CD4-positive, CD25-positive, alpha-beta regulatory T cell (primary cell): ENCODE measurements around the gene TRA2B. TPM values are rescaled to one million over a fixed set of nuclear protein-coding genes. Genes with fewer than 3 reads are reported as not detected.

Source experiments
- ATAC-seq, 2 donors: fragments of 150-1000 bp; cut with Tn5 transposase; one replicate each; pipeline ENCODE4 v1.10.0; 2021; ENCODE audit warnings: low read depth in 2 of 2, moderate number of reproducible peaks in 2 of 2, moderate library complexity in 1 of 2
- DNase-seq, 3 donors: peaks; one replicate each; pipeline versions ENCODE4 v3.0.0 to v3.0.0-alpha.2; 2012 to 2022; ENCODE audit warnings: mixed read lengths in 1 of 3
- H3K27ac ChIP-seq: one replicate; pipeline ENCODE4 v1.7.0; 2013; ENCODE audit warnings: mild to moderate bottlenecking, low read length; ENCODE audit not compliant: insufficient read depth, poor library complexity, severe bottlenecking
- H3K27me3 ChIP-seq: one replicate; pipeline ENCODE4 v1.7.0; 2013; ENCODE audit warnings: low read length; ENCODE audit not compliant: control insufficient read depth, insufficient read depth
- H3K36me3 ChIP-seq: one replicate; pipeline ENCODE4 v1.7.0; 2013; ENCODE audit warnings: mild to moderate bottlenecking, low read length, moderate library complexity; ENCODE audit not compliant: control insufficient read depth, insufficient read depth
- H3K4me1 ChIP-seq: 2 replicates; pipeline ENCODE4 v1.7.0; 2013; ENCODE audit warnings: mild to moderate bottlenecking, low read length; ENCODE audit not compliant: insufficient read depth, control insufficient read depth, poor library complexity, severe bottlenecking
- H3K4me3 ChIP-seq: one replicate; pipeline ENCODE4 v1.7.0; 2013; ENCODE audit warnings: low read depth, mild to moderate bottlenecking, low read length, moderate library complexity
- H3K9me3 ChIP-seq, 2 experiments: 1 replicate in 1 of 2; 2 replicates in 1 of 2; pipeline ENCODE4 v1.7.0; 2013; ENCODE audit warnings: low read length in 2 of 2, mild to moderate bottlenecking in 1 of 2, moderate library complexity in 1 of 2; ENCODE audit not compliant: control insufficient read depth in 2 of 2
- H3K27ac Mint-ChIP-seq, 3 donors: one replicate each; pipeline ENCODE4 v1.8.0; 2020 to 2022; ENCODE audit warnings: mild to moderate bottlenecking in 3 of 3, mixed read lengths in 3 of 3, moderate library complexity in 2 of 3
- H3K27me3 Mint-ChIP-seq: one replicate; pipeline ENCODE4 v1.8.0; 2022; ENCODE audit warnings: mild to moderate bottlenecking, mixed read lengths
- H3K36me3 Mint-ChIP-seq: one replicate; pipeline ENCODE4 v1.8.0; 2020; ENCODE audit warnings: mixed read lengths
- H3K4me1 Mint-ChIP-seq, 4 donors: one replicate each; pipeline ENCODE4 v1.8.0; 2020 to 2022; ENCODE audit warnings: mixed read lengths in 4 of 4, mild to moderate bottlenecking in 1 of 4
- H3K4me3 Mint-ChIP-seq, 4 donors: one replicate each; pipeline ENCODE4 v1.8.0; 2020 to 2022; ENCODE audit warnings: mild to moderate bottlenecking in 4 of 4, mixed read lengths in 4 of 4, moderate library complexity in 3 of 4
- H3K9me3 Mint-ChIP-seq, 7 donors: one replicate each; pipeline ENCODE4 v1.8.0; 2020 to 2022; ENCODE audit warnings: mixed read lengths in 7 of 7, mild to moderate bottlenecking in 3 of 7, moderate library complexity in 2 of 7
- polyA plus RNA-seq, 4 donors: library from polyadenylated mRNA; unstranded; fragments of 300-500 nt; fragmentation: Illumina TruSeq; gene quantifications; one replicate each; pipeline ENCODE4 v1.2.3, GENCODE V29; 2021
- total RNA-seq: library from RNA; stranded (reverse); gene quantifications from one replicate; pipeline ENCODE4 v1.2.3, GENCODE V29; 2022

The TRA2B gene
- total and polyA plus RNA-seq, 5 donors from 2014 or later = 187 to 631 (median 218) TPM

- ATAC-seq = no peak
- peaks cover 62% of the 10 kb centered on the region for H3K27me3 Mint-ChIP-seq
- Histone ChIP-seq H3K36me3 (no peaks in the 10 kb centered on the region), H3K9me3 (no peaks in the 10 kb centered on the region), H3K4me1 (no peaks in the 10 kb centered on the region), H3K27me3 (peaks cover 8% of the 10 kb centered on the region), H3K27ac (no peak overlapping the region), H3K4me3 (no peak overlapping the region)
- H3K4me1 Mint-ChIP-seq = no peaks in the 10 kb centered on the region
- H3K36me3 Mint-ChIP-seq = no peaks in the 10 kb centered on the region
- H3K27ac Mint-ChIP-seq = no peak overlapping the region
- H3K4me3 Mint-ChIP-seq = no peak overlapping the region
- peaks cover 0 to 2% (median 0%) of the 10 kb centered on the region in 7 donors for H3K9me3 Mint-ChIP-seq
- DNase-seq = no peak
These were observed 11.7 kb upstream of the TRA2B start for GRCh38 chr3:185949515-185949914.

DNA sequence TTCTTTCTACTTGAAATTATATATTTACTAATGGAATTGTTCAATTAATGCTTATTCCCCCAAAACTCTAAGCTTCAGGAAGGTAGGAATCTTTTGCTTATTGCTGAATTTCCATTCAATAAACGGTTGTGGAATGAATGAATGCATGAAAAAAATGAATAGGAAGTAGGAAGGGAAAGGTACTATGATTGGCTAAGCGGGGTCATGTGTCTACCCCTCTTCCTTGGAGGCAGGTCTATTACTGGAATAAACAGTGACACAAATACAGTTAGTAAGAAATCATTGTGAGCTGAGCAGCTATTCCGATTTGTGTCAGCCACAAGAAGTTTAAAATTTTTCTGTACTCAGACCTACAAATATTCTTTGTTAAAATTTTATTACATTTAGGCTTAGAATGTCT is 10.5 kb upstream of the TRA2B start:
- no peak for DNase-seq
- Mint-ChIP-seq H3K27ac (no peak overlapping the region), H3K9me3 (peaks cover 0 to 2% (median 0%) of the 10 kb centered on the region in 7 donors), H3K4me3 (no peak overlapping the region), H3K36me3 (no peaks in the 10 kb centered on the region), H3K27me3 (peaks cover 64% of the 10 kb centered on the region), H3K4me1 (peaks cover 3 to 9% (median 7%) of the 10 kb centered on the region in 4 donors)
- Histone ChIP-seq H3K4me1 (peaks cover 7% of the 10 kb centered on the region), H3K4me3 (no peak overlapping the region), H3K27ac (no peak overlapping the region), H3K9me3 (no peaks in the 10 kb centered on the region), H3K27me3 (peaks cover 8% of the 10 kb centered on the region), H3K36me3 (no peaks in the 10 kb centered on the region)
- no peak for ATAC-seq

DNA sequence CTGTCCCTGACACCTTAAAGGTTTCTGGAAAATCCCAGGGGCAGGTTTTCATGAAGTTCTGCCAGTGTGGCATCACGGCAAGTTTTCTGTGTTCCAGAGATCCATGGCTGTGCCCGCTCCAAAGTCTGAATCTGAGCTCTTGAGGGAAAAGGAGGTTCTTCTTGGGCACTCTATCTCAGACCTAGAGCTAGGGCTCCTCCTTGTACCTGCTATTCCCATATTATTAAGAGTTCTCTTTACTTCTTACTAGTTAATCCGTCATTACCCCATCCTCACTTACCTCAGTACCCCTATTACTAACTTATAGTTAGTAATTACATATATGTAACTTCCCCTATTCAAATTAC is 5.9 kb upstream of the TRA2B start:
- peaks cover 8% of the 10 kb centered on the region for H3K27me3 ChIP-seq
- peaks cover 10% of the 10 kb centered on the region for H3K4me1 ChIP-seq
- Mint-ChIP-seq H3K4me1 (peaks cover 8 to 17% (median 13%) of the 10 kb centered on the region in 4 donors), H3K9me3 (no peaks in the 10 kb centered on the region), H3K36me3 (no peaks in the 10 kb centered on the region), H3K4me3 (peak overlapping the region in 2 of 4 donors; percentile 29 to 67), H3K27me3 (peaks cover 31% of the 10 kb centered on the region), H3K27ac (peak overlapping the region in 1 of 3 donors; percentile 58)
- ATAC-seq = no peak
- no peaks in the 10 kb centered on the region for H3K36me3 ChIP-seq
- DNase-seq = no peak
- H3K4me3 ChIP-seq = no peak overlapping the region
- no peak overlapping the region for H3K27ac ChIP-seq
- no peaks in the 10 kb centered on the region for H3K9me3 ChIP-seq

DNA sequence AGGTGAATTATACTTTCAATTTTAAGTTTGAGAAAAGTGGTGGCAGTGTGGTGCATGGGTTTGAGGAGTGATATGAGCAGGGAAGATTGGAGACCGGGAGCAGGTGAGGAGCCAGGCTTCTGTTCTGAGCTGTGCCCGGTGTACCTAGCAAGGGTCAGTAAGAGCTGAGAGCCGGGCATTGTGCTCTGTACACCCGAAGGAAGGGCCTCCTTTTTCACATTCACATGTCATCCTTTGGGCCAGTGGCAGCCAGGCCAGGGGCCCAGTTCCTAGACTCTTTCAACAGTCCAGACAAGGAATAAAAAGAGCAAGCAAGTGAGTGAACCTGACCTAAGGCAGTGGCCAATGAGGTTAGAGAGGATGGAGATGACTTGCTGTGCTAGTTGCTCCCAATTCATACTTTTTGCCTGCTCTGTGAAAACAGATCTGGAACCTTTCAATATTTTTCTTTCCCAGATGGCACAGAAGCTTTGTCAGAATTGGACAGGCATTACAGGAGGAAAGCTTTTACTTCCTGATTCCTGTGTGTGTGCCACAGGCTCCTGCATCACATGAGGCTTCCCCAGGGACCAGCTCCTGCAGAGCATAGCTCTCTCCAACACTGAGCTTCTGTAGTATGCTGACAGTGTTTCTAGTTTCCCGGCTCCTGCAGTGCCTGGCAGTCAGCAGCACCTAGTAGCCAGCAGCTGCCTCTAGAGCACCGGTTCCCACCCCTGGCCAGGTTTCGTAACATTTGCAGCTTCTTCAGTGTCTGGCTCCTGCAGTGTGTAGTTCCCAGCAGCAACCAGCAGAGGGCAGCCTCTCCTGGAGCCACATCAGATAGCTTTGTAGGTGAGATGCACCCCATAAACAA is 5.3 kb upstream of the TRA2B start:
- Histone ChIP-seq H3K27ac (no peak overlapping the region), H3K4me3 (peak overlapping the region; percentile 65), H3K4me1 (peaks cover 10% of the 10 kb centered on the region), H3K27me3 (peaks cover 8% of the 10 kb centered on the region), H3K36me3 (no peaks in the 10 kb centered on the region), H3K9me3 (no peaks in the 10 kb centered on the region)
- Mint-ChIP-seq H3K27ac (peak overlapping the region in 1 of 3 donors; percentile 66), H3K4me3 (peak overlapping the region in 2 of 4 donors; percentile 52 to 67), H3K9me3 (no peaks in the 10 kb centered on the region), H3K36me3 (no peaks in the 10 kb centered on the region), H3K4me1 (peaks cover 10 to 20% (median 14%) of the 10 kb centered on the region in 4 donors), H3K27me3 (peaks cover 26% of the 10 kb centered on the region)
- peak; percentile 72 to 91 (median 83) for DNase-seq
- ATAC-seq = peak; percentile 99

DNA sequence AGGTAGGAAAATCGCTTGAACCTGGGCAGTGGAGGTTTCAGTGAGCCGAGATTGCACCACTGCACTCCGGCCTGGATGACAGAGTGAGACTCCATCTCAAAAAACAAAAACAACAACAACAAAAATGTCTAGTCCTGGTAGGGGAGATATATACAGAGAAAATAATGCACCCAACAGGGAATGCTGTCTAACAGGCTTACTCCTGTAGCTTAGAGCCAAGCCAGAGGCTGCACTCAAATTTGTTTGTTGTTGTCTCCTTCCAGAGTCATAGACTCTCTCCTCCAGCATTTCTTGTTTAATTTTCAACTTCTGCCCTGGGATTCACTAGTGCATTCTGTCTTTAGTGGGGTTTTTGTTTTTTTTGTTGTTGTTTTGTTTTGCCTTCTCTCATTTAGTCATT is 4.6 kb upstream of the TRA2B start:
- ATAC-seq (no peak), DNase-seq (no peak)
- H3K36me3 Mint-ChIP-seq = no peaks in the 10 kb centered on the region
- peak overlapping the region in 1 of 4 donors; percentile 47 for H3K4me3 Mint-ChIP-seq
- peak overlapping the region in 1 of 3 donors; percentile 66 for H3K27ac Mint-ChIP-seq
- H3K27me3 Mint-ChIP-seq = peaks cover 29% of the 10 kb centered on the region
- Histone ChIP-seq H3K4me3 (no peak overlapping the region), H3K4me1 (peaks cover 10% of the 10 kb centered on the region), H3K36me3 (no peaks in the 10 kb centered on the region), H3K27me3 (peaks cover 8% of the 10 kb centered on the region), H3K9me3 (no peaks in the 10 kb centered on the region), H3K27ac (no peak overlapping the region)
- H3K9me3 Mint-ChIP-seq = peaks cover 0 to 5% (median 0%) of the 10 kb centered on the region in 7 donors
- H3K4me1 Mint-ChIP-seq = peaks cover 10 to 24% (median 17%) of the 10 kb centered on the region in 4 donors

GRCh38 chr3:185940951-185941350 is 3.1 kb upstream of the TRA2B start:
- H3K27me3 Mint-ChIP-seq = peaks cover 19% of the 10 kb centered on the region
- ATAC-seq (no peak), DNase-seq (no peak)
- no peak overlapping the region for H3K27ac Mint-ChIP-seq
- Histone ChIP-seq H3K9me3 (no peaks in the 10 kb centered on the region), H3K4me1 (peaks cover 10% of the 10 kb centered on the region), H3K36me3 (no peaks in the 10 kb centered on the region), H3K27ac (no peak overlapping the region), H3K27me3 (no peaks in the 10 kb centered on the region), H3K4me3 (no peak overlapping the region)
- peak overlapping the region in 2 of 4 donors; percentile 13 to 29 for H3K4me3 Mint-ChIP-seq
- peaks cover 11 to 26% (median 17%) of the 10 kb centered on the region in 4 donors for H3K4me1 Mint-ChIP-seq
- H3K9me3 Mint-ChIP-seq = peaks cover 0 to 5% (median 0%) of the 10 kb centered on the region in 7 donors
- peaks cover 6% of the 10 kb centered on the region for H3K36me3 Mint-ChIP-seq

GRCh38 chr3:185939721-185940120 is 1.9 kb upstream of the TRA2B start:
- Mint-ChIP-seq H3K4me3 (peak overlapping the region in 1 of 4 donors; percentile 63), H3K27me3 (peaks cover 19% of the 10 kb centered on the region), H3K4me1 (peaks cover 15 to 37% (median 27%) of the 10 kb centered on the region in 4 donors), H3K36me3 (peaks cover 11% of the 10 kb centered on the region), H3K27ac (peak overlapping the region in 1 of 3 donors; percentile 39), H3K9me3 (peaks cover 0 to 5% (median 0%) of the 10 kb centered on the region in 7 donors)
- Histone ChIP-seq H3K9me3 (no peaks in the 10 kb centered on the region), H3K36me3 (no peaks in the 10 kb centered on the region), H3K27ac (no peak overlapping the region), H3K27me3 (no peaks in the 10 kb centered on the region), H3K4me1 (peaks cover 21% of the 10 kb centered on the region), H3K4me3 (no peak overlapping the region)
- ATAC-seq = no peak
- DNase-seq = no peak
